Kidney (tissue), 14 donors: ENCODE measurements around the gene RALGPS1. TPM values are rescaled to one million over a fixed set of nuclear protein-coding genes. Genes with fewer than 3 reads are reported as not detected.
"Not testable (repeated sequence)": the region's sequence is repeated elsewhere in the genome, so short reads cannot be mapped to it uniquely, and the experiment has no call there.

Experiments used
- DNase-seq, 5 donors: peaks; one replicate each; pipeline ENCODE4 v3.0.0-alpha.2; 2013 to 2020
- FAIRE-seq: peaks from 2 replicates; lab custom pipeline; 2012; peaks lifted over from hg19 to GRCh38; lab: Jason Lieb, UNC
- H3K27ac ChIP-seq, 2 donors: one replicate each; pipeline ENCODE4 v1.7.0; 2013; ENCODE audit warnings: low read depth in 2 of 2, low read length in 2 of 2, inconsistent platforms in 1 of 2
- H3K27me3 ChIP-seq: one replicate; pipeline ENCODE4 v1.7.1; 2013; ENCODE audit warnings: low read length, inconsistent platforms; ENCODE audit not compliant: control insufficient read depth, insufficient read depth
- H3K36me3 ChIP-seq, 3 donors: one replicate each; pipeline versions ENCODE4 v1.7.0 to v1.7.1; 2013; ENCODE audit warnings: low read length in 3 of 3, control low read depth in 1 of 3, inconsistent platforms in 1 of 3; ENCODE audit not compliant: insufficient read depth in 3 of 3, control insufficient read depth in 2 of 3
- H3K4me1 ChIP-seq, 3 donors: one replicate each; pipeline versions ENCODE4 v1.7.0 to v1.7.1; 2013; ENCODE audit warnings: low read length in 3 of 3, inconsistent platforms in 1 of 3, low read depth in 1 of 3; ENCODE audit not compliant: control insufficient read depth in 2 of 3, insufficient read depth in 2 of 3
- H3K4me3 ChIP-seq, 3 donors: one replicate each; pipeline versions ENCODE4 v1.7.0 to v1.8.1; 2013; ENCODE audit warnings: low read length in 3 of 3, control low read depth in 1 of 3, inconsistent platforms in 1 of 3
- H3K9ac ChIP-seq, 3 donors: one replicate each; pipeline versions ENCODE4 v1.7.0 to v1.7.1; 2013; ENCODE audit warnings: low read length in 3 of 3, control low read depth in 1 of 3, inconsistent platforms in 1 of 3
- H3K9me3 ChIP-seq, 3 donors: one replicate each; pipeline versions ENCODE4 v1.7.0 to v1.7.1; 2013; ENCODE audit warnings: low read length in 3 of 3, control low read depth in 1 of 3, inconsistent platforms in 1 of 3; ENCODE audit not compliant: control insufficient read depth in 2 of 3, insufficient read depth in 1 of 3
- CTCF ChIP-seq: IDR thresholded peaks from 3 replicates; pipeline ENCODE4 v1.5.1; 2012; ENCODE audit warnings: mild to moderate bottlenecking, moderate library complexity, borderline replicate concordance; ENCODE audit not compliant: insufficient read depth; ENCODE audit errors: extremely low read depth
- intact Hi-C: fragments of 100-400 bp; cut with DNase I; formaldehyde crosslinking; loops from one replicate; pipeline ENCODE4 v1.11.1; 2022
- polyA plus RNA-seq: library from polyadenylated mRNA; stranded (reverse); fragments of 350-450 nt; fragmentation: Illumina TruSeq; extraction: RNeasy Lipid Tissue Mini Kit (QIAGEN cat#74804); gene quantifications from one replicate; pipeline ENCODE4 v1.2.3, GENCODE V29; 2014; ENCODE audit warnings: low read depth, low replicate concordance; ENCODE audit not compliant: insufficient read depth
- total RNA-seq: library from RNA; stranded (reverse); fragmentation: NEBNext Ultra II Directional; extraction: Animal tissue kit (Norgen Biotek cat#: 25700); gene quantifications from one replicate; pipeline ENCODE4 v1.2.1, GENCODE V29; 2021
- donor health status: control.
- donor health status: control.
- donor health status: control.
- donor health status: control.
- donor health status: control.
- donor health status: DM: yes; HTN: yes; CAD: no.
- donor health status: Normal renal cell carcinoma (clear cell type).

RALGPS1 gene
- total and polyA plus RNA-seq, 2 donors from 2014 or later = 9.4 to 25.2 TPM

- no peak overlapping the region for H3K9ac ChIP-seq
- intact Hi-C loops = no loop called here
- no peaks in the 10 kb centered on the region for H3K4me1 ChIP-seq
- FAIRE-seq (no peak), DNase-seq (no peak)
- no peak overlapping the region for H3K27ac ChIP-seq
- no peaks in the 10 kb centered on the region for H3K36me3 ChIP-seq
- TF ChIP-seq CTCF = no peak
- H3K27me3 ChIP-seq = no peaks in the 10 kb centered on the region
- H3K9me3 ChIP-seq = no peaks in the 10 kb centered on the region
- H3K4me3 ChIP-seq = no peak overlapping the region
Measured at GRCh38 chr9:127169575-127169883, 254.9 kb downstream of the RALGPS1 start.

- Histone ChIP-seq H3K27me3 (no peaks in the 10 kb centered on the region), H3K9ac (no peak overlapping the region), H3K4me3 (no peak overlapping the region), H3K27ac (no peak overlapping the region), H3K9me3 (no peaks in the 10 kb centered on the region), H3K36me3 (peaks cover 0 to 1% (median 0%) of the 10 kb centered on the region in 3 donors), H3K4me1 (no peaks in the 10 kb centered on the region)
- no peak for TF ChIP-seq CTCF
- peak in 1 of 5 donors; percentile 7 for DNase-seq
- FAIRE-seq = no peak
- intact Hi-C loops = no loop called here
Measured at GRCh38 chr9:127170103-127170502, 255.5 kb downstream of the RALGPS1 start.

GRCh38 chr9:127170652-127171051 lies 256.1 kb downstream of the RALGPS1 start:
- DNase-seq (peak in 1 of 5 donors; percentile 22), FAIRE-seq (no peak)
- no peaks in the 10 kb centered on the region for H3K4me1 ChIP-seq
- no peak for TF ChIP-seq CTCF
- H3K27me3 ChIP-seq = no peaks in the 10 kb centered on the region
- H3K4me3 ChIP-seq = no peak overlapping the region
- H3K9ac ChIP-seq = no peak overlapping the region
- intact Hi-C loops = no loop called here
- H3K36me3 ChIP-seq = peaks cover 0 to 3% (median 0%) of the 10 kb centered on the region in 3 donors
- no peaks in the 10 kb centered on the region for H3K9me3 ChIP-seq
- no peak overlapping the region for H3K27ac ChIP-seq

GRCh38 chr9:127171348-127171747 lies 256.8 kb downstream of the RALGPS1 start:
- H3K27ac ChIP-seq, H3K4me1 ChIP-seq, H3K9me3 ChIP-seq, H3K27me3 ChIP-seq, H3K36me3 ChIP-seq, H3K4me3 ChIP-seq, intact Hi-C loops, FAIRE-seq, H3K9ac ChIP-seq: not testable (repeated sequence)
- peak in 1 of 5 donors; percentile 14 for DNase-seq
